ENCODE results near the gene FAM9A. TPM values are rescaled to one million over a fixed set of nuclear protein-coding genes. Genes with fewer than 3 reads are reported as not detected.
A peak's percentile ranks its signal among the peaks of the same experiment; 100 is the strongest.

FAM9A gene
- total and polyA plus RNA-seq, 4 experiments from 2014 or later, result not detected

- Mint-ChIP-seq H3K27ac (no peak overlapping the region), H3K9me3 (no peaks in the 10 kb centered on the region), H3K27me3 (peaks cover 1 to 4% of the 10 kb centered on the region in 2 donors), H3K4me3 (no peak overlapping the region), H3K4me1 (no peaks in the 10 kb centered on the region), H3K36me3 (no peaks in the 10 kb centered on the region)
- no peak overlapping the region for H3K4me3 ChIP-seq (ENCODE audit: low read length in 2 of 2)
- no peak for DNase-seq
- no peak overlapping the region for H3K27ac ChIP-seq (ENCODE audit: low read depth, low read length)
- CTCF ChIA-PET (ENCODE audit: partially characterized antibody), result no interaction called here
- intact Hi-C loops (cut with micrococcal nuclease), result no loop called here
- H3K27me3 ChIP-seq (ENCODE audit: insufficient read depth, low read length), result no peaks in the 10 kb centered on the region
- no peaks in the 10 kb centered on the region for H3K4me1 ChIP-seq (ENCODE audit: insufficient read depth, low read length)
- H3K9me3 ChIP-seq (ENCODE audit: control insufficient read depth in 1 of 2, low read length in 2 of 2), result no peaks in the 10 kb centered on the region
- POLR2A ChIA-PET (ENCODE audit: partially characterized antibody), result no interaction called here
- no peaks in the 10 kb centered on the region for H3K36me3 ChIP-seq (ENCODE audit: insufficient read depth, low read length)
Measured at GRCh38 chrX:8822002-8822401, 20.8 kb upstream of the FAM9A start.

DNA sequence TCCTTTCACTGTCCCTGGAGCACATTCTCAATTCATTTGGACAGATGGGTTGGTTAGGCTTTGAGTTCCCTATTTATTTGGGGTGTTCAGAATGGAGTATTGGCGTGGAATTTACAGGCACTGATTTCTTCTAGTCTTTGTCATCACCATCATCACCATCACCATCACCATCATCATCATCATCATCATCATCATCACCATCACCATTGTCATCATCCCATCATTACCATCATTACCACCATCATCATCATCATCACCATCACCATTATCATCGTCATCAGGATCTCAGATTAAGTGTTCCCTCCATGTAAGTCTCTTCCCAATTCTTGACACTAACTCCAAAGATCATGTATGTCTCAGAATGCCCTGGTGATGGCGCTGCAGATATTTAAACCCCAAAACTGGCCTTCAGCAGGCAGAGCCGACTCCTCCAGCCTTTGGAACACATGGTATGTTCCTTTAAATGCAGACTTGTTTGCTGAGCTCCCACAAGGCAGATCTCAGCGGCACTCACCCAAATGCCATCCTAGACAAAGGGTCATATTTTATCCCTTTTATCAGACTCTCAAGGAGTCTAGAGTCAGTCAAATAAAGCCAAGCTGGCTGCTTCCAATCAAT is 19.8 kb upstream of the FAM9A start:
- Histone ChIP-seq H3K4me1 (ENCODE audit: insufficient read depth, low read length) (no peaks in the 10 kb centered on the region), H3K9me3 (ENCODE audit: control insufficient read depth in 1 of 2, low read length in 2 of 2) (no peaks in the 10 kb centered on the region), H3K27me3 (ENCODE audit: insufficient read depth, low read length) (no peaks in the 10 kb centered on the region), H3K36me3 (ENCODE audit: insufficient read depth, low read length) (no peaks in the 10 kb centered on the region), H3K27ac (ENCODE audit: low read depth, low read length) (no peak overlapping the region), H3K4me3 (ENCODE audit: low read length in 2 of 2) (no peak overlapping the region)
- intact Hi-C loops (cut with micrococcal nuclease), result no loop called here
- Mint-ChIP-seq H3K4me1 (no peaks in the 10 kb centered on the region), H3K36me3 (no peaks in the 10 kb centered on the region), H3K4me3 (no peak overlapping the region), H3K9me3 (no peaks in the 10 kb centered on the region), H3K27ac (no peak overlapping the region), H3K27me3 (peaks cover 0 to 1% of the 10 kb centered on the region in 2 donors)
- CTCF ChIA-PET (ENCODE audit: partially characterized antibody), result interaction anchor here (1.3 kb wide), 1 partner anchor 493 kb away, joined by 3 read pairs; no protein-coding TSS in a partner anchor
- DNase-seq, result no peak
- POLR2A ChIA-PET (ENCODE audit: partially characterized antibody), result no interaction called here

GRCh38 chrX:8815460-8816065 is 14.4 kb upstream of the FAM9A start:
- H3K27me3 Mint-ChIP-seq, result peaks cover 0 to 2% of the 10 kb centered on the region in 2 donors
- Histone ChIP-seq H3K4me1 (ENCODE audit: insufficient read depth, low read length) (no peaks in the 10 kb centered on the region), H3K9me3 (ENCODE audit: control insufficient read depth in 1 of 2, low read length in 2 of 2) (no peaks in the 10 kb centered on the region), H3K27ac (ENCODE audit: low read depth, low read length) (no peak overlapping the region), H3K27me3 (ENCODE audit: insufficient read depth, low read length) (no peaks in the 10 kb centered on the region), H3K36me3 (ENCODE audit: insufficient read depth, low read length) (no peaks in the 10 kb centered on the region), H3K4me3 (ENCODE audit: low read length in 2 of 2) (no peak overlapping the region)
- no peaks in the 10 kb centered on the region for H3K36me3 Mint-ChIP-seq
- POLR2A ChIA-PET (ENCODE audit: partially characterized antibody), result no interaction called here
- peak in 4 of 5 donors; percentile 18 to 40 (median 32) for DNase-seq
- CTCF ChIA-PET (ENCODE audit: partially characterized antibody), result interaction anchor here (0.9 to 2.0 kb wide), 8 partner anchors 10 to 896 kb away, joined by 3 to 7 read pairs (median 4); no protein-coding TSS in a partner anchor
- H3K9me3 Mint-ChIP-seq, result peaks cover 0 to 1% (median 0%) of the 10 kb centered on the region in 8 donors
- intact Hi-C loops (cut with micrococcal nuclease), result loop anchor here (1.0 to 10.0 kb wide), 4 partner anchors 66 to 1179 kb away; partner anchors contain the start of gene TBL1X
- no peak overlapping the region for H3K27ac Mint-ChIP-seq
- H3K4me3 Mint-ChIP-seq, result no peak overlapping the region
- H3K4me1 Mint-ChIP-seq, result no peaks in the 10 kb centered on the region

DNA sequence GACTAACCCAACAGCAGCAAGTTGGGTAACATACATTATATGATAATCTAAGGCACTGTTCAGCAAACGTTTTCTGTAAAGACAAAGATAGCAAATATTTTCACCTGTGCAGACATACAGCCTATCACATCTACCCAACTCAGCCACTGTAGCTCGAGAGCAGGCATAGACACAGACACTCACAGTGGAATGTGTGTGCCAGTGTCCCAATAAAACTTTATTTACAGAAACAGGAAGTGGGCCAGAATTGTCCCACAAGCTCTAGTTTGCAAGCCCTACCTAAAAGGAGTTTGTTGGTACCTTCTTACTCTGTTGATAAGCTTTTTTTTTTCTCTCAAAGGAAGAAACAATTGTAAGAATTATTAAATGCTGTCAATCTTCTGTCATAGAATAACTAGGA is 11.9 kb upstream of the FAM9A start:
- H3K36me3 ChIP-seq (ENCODE audit: insufficient read depth, low read length), result no peaks in the 10 kb centered on the region
- ChIA-PET CTCF (ENCODE audit: partially characterized antibody) (interaction anchor here (1.1 to 1.2 kb wide), 2 partner anchors 16 to 66 kb away, joined by 3 read pairs; no protein-coding TSS in a partner anchor), POLR2A (ENCODE audit: partially characterized antibody) (no interaction called here)
- DNase-seq, result no peak
- peaks cover 0 to 4% of the 10 kb centered on the region in 2 donors for H3K27me3 Mint-ChIP-seq
- no peak overlapping the region for H3K27ac Mint-ChIP-seq
- no peaks in the 10 kb centered on the region for H3K9me3 ChIP-seq (ENCODE audit: control insufficient read depth in 1 of 2, low read length in 2 of 2)
- peaks cover 0 to 1% (median 0%) of the 10 kb centered on the region in 8 donors for H3K9me3 Mint-ChIP-seq
- no peaks in the 10 kb centered on the region for H3K4me1 Mint-ChIP-seq
- H3K27ac ChIP-seq (ENCODE audit: low read depth, low read length), result no peak overlapping the region
- H3K4me3 Mint-ChIP-seq, result no peak overlapping the region
- H3K4me1 ChIP-seq (ENCODE audit: insufficient read depth, low read length), result no peaks in the 10 kb centered on the region
- intact Hi-C loops (cut with micrococcal nuclease), result loop anchor here (10.0 kb wide), 2 partner anchors 652 to 1182 kb away; partner anchors contain the start of gene TBL1X
- H3K27me3 ChIP-seq (ENCODE audit: insufficient read depth, low read length), result no peaks in the 10 kb centered on the region
- no peaks in the 10 kb centered on the region for H3K36me3 Mint-ChIP-seq
- no peak overlapping the region for H3K4me3 ChIP-seq (ENCODE audit: low read length in 2 of 2)

DNA sequence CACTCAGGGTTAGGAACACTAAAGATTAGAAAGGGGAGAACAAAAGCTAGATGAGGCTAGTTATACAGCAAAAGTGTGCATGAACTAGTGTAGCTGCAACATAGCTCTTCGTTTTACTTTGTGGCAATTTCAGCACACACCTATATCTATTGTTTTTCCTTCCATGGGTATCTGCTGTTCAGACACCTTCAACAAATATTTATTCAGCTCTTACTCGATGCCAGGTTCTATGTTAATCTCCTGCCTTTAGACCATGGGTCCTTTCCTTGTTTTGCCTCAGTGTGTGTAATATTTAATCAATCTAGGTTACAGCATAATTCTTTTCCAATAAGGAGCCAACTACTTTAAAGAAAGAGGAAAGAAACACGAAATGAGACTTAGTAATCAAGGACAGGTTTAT is 10.4 kb upstream of the FAM9A start:
- Mint-ChIP-seq H3K4me3 (no peak overlapping the region), H3K27ac (no peak overlapping the region), H3K9me3 (peaks cover 0 to 1% (median 0%) of the 10 kb centered on the region in 8 donors), H3K36me3 (no peaks in the 10 kb centered on the region), H3K27me3 (peaks cover 0 to 5% of the 10 kb centered on the region in 2 donors), H3K4me1 (no peaks in the 10 kb centered on the region)
- Histone ChIP-seq H3K27ac (ENCODE audit: low read depth, low read length) (no peak overlapping the region), H3K27me3 (ENCODE audit: insufficient read depth, low read length) (no peaks in the 10 kb centered on the region), H3K4me3 (ENCODE audit: low read length in 2 of 2) (no peak overlapping the region), H3K9me3 (ENCODE audit: control insufficient read depth in 1 of 2, low read length in 2 of 2) (no peaks in the 10 kb centered on the region), H3K36me3 (ENCODE audit: insufficient read depth, low read length) (no peaks in the 10 kb centered on the region), H3K4me1 (ENCODE audit: insufficient read depth, low read length) (no peaks in the 10 kb centered on the region)
- DNase-seq, result no peak
- ChIA-PET CTCF (ENCODE audit: partially characterized antibody) (interaction anchor here (0.6 kb wide), 1 partner anchor 67 kb away, joined by 3 read pairs; no protein-coding TSS in a partner anchor), POLR2A (ENCODE audit: partially characterized antibody) (no interaction called here)
- intact Hi-C loops (cut with micrococcal nuclease), result loop anchor here (10.0 kb wide), 2 partner anchors 653 to 1183 kb away; partner anchors contain the start of gene TBL1X

- H3K27ac ChIP-seq (ENCODE audit: low read depth, low read length), result no peak overlapping the region
- Mint-ChIP-seq H3K4me3 (no peak overlapping the region), H3K9me3 (peaks cover 0 to 1% (median 0%) of the 10 kb centered on the region in 8 donors), H3K36me3 (no peaks in the 10 kb centered on the region), H3K4me1 (no peaks in the 10 kb centered on the region), H3K27ac (no peak overlapping the region), H3K27me3 (peaks cover 3 to 4% of the 10 kb centered on the region in 2 donors)
- no peaks in the 10 kb centered on the region for H3K36me3 ChIP-seq (ENCODE audit: insufficient read depth, low read length)
- H3K27me3 ChIP-seq (ENCODE audit: insufficient read depth, low read length), result no peaks in the 10 kb centered on the region
- POLR2A ChIA-PET (ENCODE audit: partially characterized antibody), result no interaction called here
- intact Hi-C loops (cut with micrococcal nuclease), result no loop called here
- no peaks in the 10 kb centered on the region for H3K4me1 ChIP-seq (ENCODE audit: insufficient read depth, low read length)
- DNase-seq, result no peak
- CTCF ChIA-PET (ENCODE audit: partially characterized antibody), result no interaction called here
- H3K4me3 ChIP-seq (ENCODE audit: low read length in 2 of 2), result no peak overlapping the region
- no peaks in the 10 kb centered on the region for H3K9me3 ChIP-seq (ENCODE audit: control insufficient read depth in 1 of 2, low read length in 2 of 2)
Measured at GRCh38 chrX:8808661-8809060, 7.5 kb upstream of the FAM9A start.

- no peaks in the 10 kb centered on the region for H3K9me3 ChIP-seq (ENCODE audit: control insufficient read depth in 1 of 2, low read length in 2 of 2)
- H3K27ac Mint-ChIP-seq, result no peak overlapping the region
- intact Hi-C loops (cut with micrococcal nuclease), result no loop called here
- no peak overlapping the region for H3K4me3 Mint-ChIP-seq
- no peak for DNase-seq
- POLR2A ChIA-PET (ENCODE audit: partially characterized antibody), result no interaction called here
- H3K9me3 Mint-ChIP-seq, result peaks cover 0 to 1% (median 0%) of the 10 kb centered on the region in 8 donors
- CTCF ChIA-PET (ENCODE audit: partially characterized antibody), result no interaction called here
- no peaks in the 10 kb centered on the region for H3K36me3 ChIP-seq (ENCODE audit: insufficient read depth, low read length)
- no peaks in the 10 kb centered on the region for H3K27me3 ChIP-seq (ENCODE audit: insufficient read depth, low read length)
- no peaks in the 10 kb centered on the region for H3K4me1 ChIP-seq (ENCODE audit: insufficient read depth, low read length)
- no peak overlapping the region for H3K4me3 ChIP-seq (ENCODE audit: low read length in 2 of 2)
- H3K27me3 Mint-ChIP-seq, result peaks cover 4% of the 10 kb centered on the region in 2 donors
- no peak overlapping the region for H3K27ac ChIP-seq (ENCODE audit: low read depth, low read length)
- H3K4me1 Mint-ChIP-seq, result no peaks in the 10 kb centered on the region
- no peaks in the 10 kb centered on the region for H3K36me3 Mint-ChIP-seq
Measured at GRCh38 chrX:8805974-8806373, 4.8 kb upstream of the FAM9A start.
